AG09319 (cell line): ENCODE data around the gene TROAP.
A peak's percentile ranks its signal among the peaks of the same experiment; 100 is the strongest.

Experiments used
- DNase-seq: peaks from one replicate; pipeline ENCODE4 v3.0.0-alpha.2; 2010; ENCODE audit warnings: low read depth; ENCODE audit errors: extremely low read depth
- TF ChIP-seq, protein P1 (sequence below): IDR thresholded peaks from 2 replicates; pipeline ENCODE4 v1.5.1; 2011; ENCODE audit warnings: low read depth, mild to moderate bottlenecking, inconsistent platforms, low read length, moderate library complexity

Gene TROAP, protein sequence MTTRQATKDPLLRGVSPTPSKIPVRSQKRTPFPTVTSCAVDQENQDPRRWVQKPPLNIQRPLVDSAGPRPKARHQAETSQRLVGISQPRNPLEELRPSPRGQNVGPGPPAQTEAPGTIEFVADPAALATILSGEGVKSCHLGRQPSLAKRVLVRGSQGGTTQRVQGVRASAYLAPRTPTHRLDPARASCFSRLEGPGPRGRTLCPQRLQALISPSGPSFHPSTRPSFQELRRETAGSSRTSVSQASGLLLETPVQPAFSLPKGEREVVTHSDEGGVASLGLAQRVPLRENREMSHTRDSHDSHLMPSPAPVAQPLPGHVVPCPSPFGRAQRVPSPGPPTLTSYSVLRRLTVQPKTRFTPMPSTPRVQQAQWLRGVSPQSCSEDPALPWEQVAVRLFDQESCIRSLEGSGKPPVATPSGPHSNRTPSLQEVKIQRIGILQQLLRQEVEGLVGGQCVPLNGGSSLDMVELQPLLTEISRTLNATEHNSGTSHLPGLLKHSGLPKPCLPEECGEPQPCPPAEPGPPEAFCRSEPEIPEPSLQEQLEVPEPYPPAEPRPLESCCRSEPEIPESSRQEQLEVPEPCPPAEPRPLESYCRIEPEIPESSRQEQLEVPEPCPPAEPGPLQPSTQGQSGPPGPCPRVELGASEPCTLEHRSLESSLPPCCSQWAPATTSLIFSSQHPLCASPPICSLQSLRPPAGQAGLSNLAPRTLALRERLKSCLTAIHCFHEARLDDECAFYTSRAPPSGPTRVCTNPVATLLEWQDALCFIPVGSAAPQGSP

DNA sequence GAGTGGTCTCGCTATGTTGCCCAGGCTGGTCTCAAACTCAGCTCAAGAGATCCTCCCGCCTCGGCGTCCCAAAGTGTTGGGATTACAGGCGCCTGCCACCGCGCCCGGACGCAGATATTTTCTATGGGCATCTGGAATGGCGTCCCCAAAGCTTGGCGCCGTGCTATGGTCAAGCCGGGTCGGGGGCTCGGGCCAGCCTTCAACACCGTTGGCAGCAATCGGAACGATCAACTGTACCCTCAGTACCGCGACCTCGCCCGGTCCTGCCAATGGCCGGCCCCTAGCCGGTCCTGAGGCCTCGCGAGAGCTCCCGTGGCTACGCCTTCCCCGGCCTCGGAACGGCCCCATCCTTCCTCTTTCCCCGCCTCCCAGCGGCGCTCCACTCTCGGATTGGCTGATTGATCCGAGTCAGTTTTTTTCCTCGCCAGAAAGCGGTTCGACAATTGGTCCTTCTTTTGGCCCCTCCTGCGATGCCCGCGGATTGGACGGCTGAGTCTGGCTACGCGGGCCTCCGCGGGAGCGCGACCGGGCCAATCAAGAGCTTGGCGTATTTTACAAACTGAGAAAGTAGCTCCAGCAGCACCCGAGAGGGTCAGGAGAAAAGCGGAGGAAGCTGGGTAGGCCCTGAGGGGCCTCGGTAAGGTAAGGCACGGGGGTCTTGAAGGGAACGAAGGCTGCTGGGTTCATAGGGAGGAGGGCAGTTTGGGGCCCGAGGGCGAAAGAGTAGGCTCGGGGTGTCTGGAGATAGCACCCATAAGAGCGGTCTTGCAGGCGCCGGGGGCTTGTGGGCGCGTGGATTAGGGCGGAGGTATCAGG is at the start of gene TROAP:
Gene TROAP, plus strand, starts transcription at position 548 of the 816 bp plus-strand sequence. CDS start 354 bp downstream, outside the sequence.
- peak; percentile 94 for DNase-seq
- TF ChIP-seq, protein P1, sequence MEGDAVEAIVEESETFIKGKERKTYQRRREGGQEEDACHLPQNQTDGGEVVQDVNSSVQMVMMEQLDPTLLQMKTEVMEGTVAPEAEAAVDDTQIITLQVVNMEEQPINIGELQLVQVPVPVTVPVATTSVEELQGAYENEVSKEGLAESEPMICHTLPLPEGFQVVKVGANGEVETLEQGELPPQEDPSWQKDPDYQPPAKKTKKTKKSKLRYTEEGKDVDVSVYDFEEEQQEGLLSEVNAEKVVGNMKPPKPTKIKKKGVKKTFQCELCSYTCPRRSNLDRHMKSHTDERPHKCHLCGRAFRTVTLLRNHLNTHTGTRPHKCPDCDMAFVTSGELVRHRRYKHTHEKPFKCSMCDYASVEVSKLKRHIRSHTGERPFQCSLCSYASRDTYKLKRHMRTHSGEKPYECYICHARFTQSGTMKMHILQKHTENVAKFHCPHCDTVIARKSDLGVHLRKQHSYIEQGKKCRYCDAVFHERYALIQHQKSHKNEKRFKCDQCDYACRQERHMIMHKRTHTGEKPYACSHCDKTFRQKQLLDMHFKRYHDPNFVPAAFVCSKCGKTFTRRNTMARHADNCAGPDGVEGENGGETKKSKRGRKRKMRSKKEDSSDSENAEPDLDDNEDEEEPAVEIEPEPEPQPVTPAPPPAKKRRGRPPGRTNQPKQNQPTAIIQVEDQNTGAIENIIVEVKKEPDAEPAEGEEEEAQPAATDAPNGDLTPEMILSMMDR: no peak

DNA sequence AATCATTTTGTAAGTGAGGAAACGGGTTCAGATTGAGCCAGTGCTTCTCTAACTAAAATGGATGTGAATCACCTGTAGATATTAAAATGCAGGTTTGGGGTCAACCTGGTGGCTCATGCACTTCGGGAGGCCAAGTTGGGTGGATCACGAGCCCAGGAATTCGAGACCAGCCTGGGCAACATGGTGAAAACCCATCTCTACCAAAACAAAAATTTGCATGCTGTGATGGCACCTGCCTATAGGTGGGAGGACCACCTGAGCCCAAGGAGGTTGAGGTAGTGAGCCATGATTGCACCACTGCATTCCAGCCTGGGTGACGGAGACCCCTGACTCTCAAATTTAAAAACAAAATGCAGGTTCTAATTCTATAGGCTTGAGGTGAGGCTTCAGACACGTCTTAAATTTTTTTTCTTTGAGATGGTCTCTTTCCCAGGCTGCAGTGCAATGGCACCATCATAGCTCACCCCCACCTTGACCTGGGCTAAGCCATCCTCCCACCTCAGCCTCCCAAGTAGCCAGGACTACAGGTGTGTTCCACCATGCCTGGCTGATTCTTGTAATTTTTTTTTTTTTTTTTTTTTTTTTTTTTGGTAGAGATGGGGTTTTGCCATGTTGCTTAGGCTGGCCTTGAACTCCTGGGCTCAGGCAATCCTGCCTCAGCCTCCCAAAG is 49.2 kb upstream of the TROAP start:
- DNase-seq: no peak

DNA sequence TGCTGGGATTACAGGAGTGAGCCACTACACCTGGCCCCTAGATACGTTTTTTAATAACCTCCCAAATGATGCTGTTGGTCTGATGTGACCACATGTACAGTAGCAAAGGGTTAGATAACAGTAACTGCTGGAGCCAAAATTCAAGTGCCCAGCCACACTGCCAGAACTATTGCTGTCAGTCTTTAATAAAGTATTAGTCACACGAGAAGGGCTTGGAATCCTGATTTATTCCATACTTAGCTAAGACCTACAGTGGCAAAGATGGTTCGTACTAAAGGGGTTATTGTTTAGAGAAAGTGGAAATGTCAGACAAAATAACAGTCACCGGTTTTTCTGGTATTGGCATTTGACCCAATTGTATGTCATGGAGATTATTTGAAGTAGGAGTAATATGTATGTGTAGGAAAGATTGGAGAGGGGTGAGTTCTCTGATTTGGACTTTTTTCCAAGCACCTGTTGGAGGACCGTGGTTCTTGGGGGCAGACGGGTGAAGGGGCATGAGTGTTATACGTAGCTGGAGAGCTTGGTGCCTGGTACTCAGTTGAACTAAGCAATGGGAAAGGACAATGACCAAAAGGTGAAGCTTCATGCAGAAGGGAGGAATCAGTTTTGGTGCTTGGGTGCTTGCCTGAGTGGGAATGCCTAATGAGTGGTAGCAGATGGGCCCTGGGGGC is 48.5 kb upstream of the TROAP start:
- no peak for DNase-seq
- TF ChIP-seq, protein P1: no peak

More for the DNA sequence above, 49.2 kb upstream of the TROAP start:
- TF ChIP-seq, protein P1: no peak

DNA sequence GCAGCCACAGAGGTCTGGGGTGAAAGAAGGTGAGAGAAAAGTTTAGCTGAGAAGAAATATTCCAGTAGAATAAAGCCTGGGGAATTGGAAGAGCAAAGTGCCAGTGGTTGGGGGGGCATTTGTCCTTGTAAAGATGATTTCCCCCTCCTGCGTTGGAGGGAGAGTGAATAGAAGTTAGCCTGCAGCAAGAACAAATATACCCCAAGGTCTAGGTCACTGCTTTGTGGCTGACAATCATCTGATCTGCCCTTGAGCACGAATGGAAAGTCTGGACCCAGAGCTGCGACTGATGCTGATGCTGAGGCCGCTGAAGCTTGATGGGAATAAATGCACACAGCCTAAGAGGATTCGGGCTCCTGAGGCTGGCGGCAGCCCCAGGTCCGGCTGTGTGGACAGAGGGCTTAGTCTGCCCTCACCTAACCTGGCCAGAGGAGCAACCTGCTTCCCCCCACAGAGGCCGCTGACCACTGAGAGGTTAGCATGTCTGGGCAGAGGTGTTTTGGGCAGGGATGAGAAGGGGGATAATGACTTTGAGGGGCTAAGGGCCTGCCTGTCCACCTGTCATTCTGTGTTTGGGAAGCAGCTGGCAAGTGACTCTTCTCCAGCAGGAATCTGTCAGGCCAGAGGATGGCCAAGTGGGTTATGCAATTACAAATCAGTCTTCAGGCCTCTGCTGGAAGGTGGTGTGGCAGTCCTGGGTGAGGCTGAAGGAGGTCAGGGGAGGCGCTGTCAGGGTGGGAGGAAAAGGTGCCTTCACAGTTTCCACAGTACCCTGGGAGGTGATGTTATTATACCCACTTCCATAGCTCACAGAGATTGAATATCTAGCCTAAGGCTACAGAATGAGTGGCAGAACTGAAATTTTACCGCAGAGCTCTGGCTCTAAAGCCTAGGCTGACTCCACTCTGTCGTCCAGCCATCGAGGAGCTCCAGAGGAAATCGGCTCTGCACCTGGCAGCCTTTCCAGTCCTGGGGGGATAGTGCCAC is 46.5 kb upstream of the TROAP start:
- TF ChIP-seq, protein P1: no peak
- no peak for DNase-seq

DNA sequence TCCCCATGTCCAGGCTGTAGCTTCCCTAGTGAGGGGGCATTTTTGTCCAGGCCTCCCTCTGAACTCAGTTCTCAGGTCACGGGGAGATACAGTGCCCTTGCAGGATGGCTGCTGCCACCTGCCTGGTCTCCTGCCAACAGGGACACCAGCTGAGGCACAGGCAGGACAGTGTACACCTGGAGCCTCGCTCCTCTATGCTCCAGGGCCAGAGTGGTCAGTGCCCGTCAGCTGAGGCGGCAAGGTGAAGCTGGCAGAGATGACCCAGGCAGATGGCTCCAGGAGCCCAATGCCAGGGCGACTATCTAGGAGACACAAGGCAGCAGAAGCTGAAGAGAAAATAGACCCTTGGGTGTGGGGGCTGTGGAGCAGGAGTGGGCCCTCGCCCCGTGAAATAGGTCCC is 45.6 kb upstream of the TROAP start:
- DNase-seq: no peak
- TF ChIP-seq, protein P1: no peak
